Mesodermal cell (in vitro differentiated cells): Measurements from ENCODE around the gene NAT8L.

ENCODE experiments used
- H3K27ac ChIP-seq: 2 replicates; pipeline ENCODE4 v1.7.0; 2013; ENCODE audit warnings: mild to moderate bottlenecking, low read depth, low read length, moderate library complexity; ENCODE audit not compliant: severe bottlenecking
- H3K36me3 ChIP-seq: 2 replicates; pipeline ENCODE4 v1.7.1; 2013; ENCODE audit warnings: mild to moderate bottlenecking, low read length, moderate library complexity; ENCODE audit not compliant: control insufficient read depth, insufficient read depth
- H3K4me1 ChIP-seq: one replicate; pipeline ENCODE4 v1.7.1; 2013; ENCODE audit warnings: mild to moderate bottlenecking, low read length; ENCODE audit not compliant: insufficient read depth, control insufficient read depth, poor library complexity, severe bottlenecking
- H3K4me3 ChIP-seq: 2 replicates; pipeline ENCODE4 v1.7.0; 2013; ENCODE audit warnings: low read length, control low read depth, mild to moderate bottlenecking; ENCODE audit not compliant: insufficient read depth, poor library complexity, severe bottlenecking; ENCODE audit errors: extremely low read depth
- H3K9me3 ChIP-seq: 2 replicates; pipeline ENCODE4 v1.7.1; 2013; ENCODE audit warnings: mild to moderate bottlenecking, low read length, moderate library complexity; ENCODE audit not compliant: control insufficient read depth
- WGBS, 2 experiments: methylation state at CpG; one replicate each; pipeline ENCODE4 v1.1.5; 2013; ENCODE audit warnings: missing lambda C conversion rate in 2 of 2; ENCODE audit not compliant: insufficient coverage in 2 of 2; 5-methylcytosine and 5-hydroxymethylcytosine counted together

Gene NAT8L

DNA sequence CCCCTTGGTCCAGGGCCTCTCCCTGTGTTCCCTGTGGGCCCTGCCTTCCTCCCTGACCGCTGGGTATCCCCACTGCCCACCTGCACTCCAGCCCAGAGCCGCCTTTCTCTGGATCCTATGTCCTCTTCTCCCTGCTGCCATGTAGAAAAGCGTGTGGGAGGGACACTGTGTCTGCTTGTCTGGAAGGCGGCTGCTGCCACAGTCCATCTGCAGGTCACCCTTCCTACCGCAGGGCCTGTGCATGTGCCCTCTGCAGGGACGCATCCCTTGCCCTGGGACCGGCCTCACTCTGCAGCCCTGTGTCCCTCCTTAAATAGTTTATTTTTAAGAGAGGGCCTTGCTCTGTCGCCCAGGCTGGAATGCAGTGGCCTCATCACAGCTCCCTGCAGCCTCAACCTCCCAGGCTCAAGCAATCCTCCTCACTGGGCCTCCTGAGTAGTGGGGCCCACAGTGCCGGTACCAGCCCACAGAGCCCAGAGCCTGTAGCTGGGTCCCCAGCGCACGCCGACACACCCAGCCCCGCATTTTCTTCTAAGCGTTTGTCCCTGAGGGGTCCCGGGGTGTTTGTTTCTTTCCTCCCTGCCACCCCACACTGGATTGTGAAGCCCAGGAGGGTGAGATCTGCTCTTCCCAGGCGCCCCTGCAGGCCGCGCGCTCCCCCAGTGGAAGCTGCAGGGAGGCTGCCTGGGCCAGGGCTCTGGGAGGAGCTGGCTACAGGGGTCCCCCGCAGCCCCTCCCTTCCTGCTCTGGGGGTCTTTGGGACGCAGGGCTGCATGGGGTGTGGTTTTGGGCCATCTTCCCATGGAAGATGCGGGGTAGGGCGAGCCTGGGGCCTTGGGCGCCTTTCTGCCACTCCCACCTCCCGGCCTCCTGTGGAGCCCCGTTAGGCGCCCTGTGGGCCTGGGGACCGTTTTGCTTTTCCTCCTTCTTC lies 12.8 kb upstream of the NAT8L start:
- Histone ChIP-seq H3K4me3 (no peak overlapping the region), H3K9me3 (peaks cover 5% of the 10 kb centered on the region), H3K4me1 (no peaks in the 10 kb centered on the region), H3K27ac (no peak overlapping the region), H3K36me3 (peaks cover 11% of the 10 kb centered on the region)
- 81 to 90% methylated on average over 23 of the region's 28 CpGs for WGBS, 2 experiments

GRCh38 chr4:2047031-2047660 lies 12.0 kb upstream of the NAT8L start:
- Histone ChIP-seq H3K4me1 (no peaks in the 10 kb centered on the region), H3K27ac (no peak overlapping the region), H3K4me3 (no peak overlapping the region), H3K9me3 (peaks cover 5% of the 10 kb centered on the region), H3K36me3 (peaks cover 11% of the 10 kb centered on the region)
- 92 to 95% methylated on average over 48 to 57 of the region's 57 CpGs for WGBS, 2 experiments

DNA sequence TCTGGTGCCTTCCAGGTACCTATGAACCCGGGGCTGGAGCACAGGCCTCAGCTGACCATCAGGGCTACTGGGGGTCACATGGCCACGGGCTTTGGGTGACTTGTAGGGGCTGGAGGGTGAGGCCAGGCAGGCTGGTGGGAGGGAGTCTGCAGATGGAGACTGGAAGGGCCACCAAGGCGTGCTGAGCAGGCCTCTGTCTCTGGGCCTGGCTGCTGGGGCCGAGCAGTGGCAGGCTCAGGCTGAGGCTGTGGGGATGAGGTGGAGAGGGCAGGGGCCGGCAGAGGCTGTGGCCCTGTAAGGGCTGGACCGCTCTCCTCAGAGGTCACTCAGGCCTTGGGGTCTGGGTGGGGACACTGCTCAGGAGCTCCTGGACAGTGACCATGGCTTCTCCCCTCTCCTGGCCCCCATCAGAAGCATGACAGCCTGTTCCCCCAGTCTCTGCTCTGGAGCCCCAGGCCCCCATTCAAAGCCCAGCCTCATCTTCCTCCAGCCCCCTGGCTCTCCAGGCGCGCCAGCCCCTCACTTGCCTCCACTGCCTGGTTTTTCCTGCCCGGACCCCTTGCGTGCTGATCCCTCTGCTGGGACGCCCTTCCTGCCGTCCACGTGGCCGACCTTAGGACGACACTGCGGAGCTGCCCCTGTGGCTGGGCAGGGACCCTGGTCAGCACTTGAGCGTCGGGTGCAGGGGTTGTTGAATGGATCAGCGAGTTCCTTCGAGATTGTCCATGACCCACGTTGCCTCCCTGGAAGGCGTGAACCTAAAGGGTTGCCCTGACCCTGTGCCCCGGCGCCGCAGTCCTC lies 11.1 kb upstream of the NAT8L start:
- Histone ChIP-seq H3K36me3 (peaks cover 11% of the 10 kb centered on the region), H3K27ac (no peak overlapping the region), H3K4me3 (no peak overlapping the region), H3K9me3 (peaks cover 5% of the 10 kb centered on the region), H3K4me1 (no peaks in the 10 kb centered on the region)
- WGBS, 2 experiments = 93 to 94% methylated on average over 23 to 25 of the region's 25 CpGs

GRCh38 chr4:2048831-2049230 lies 10.3 kb upstream of the NAT8L start:
- H3K4me1 ChIP-seq = no peaks in the 10 kb centered on the region
- no peak overlapping the region for H3K27ac ChIP-seq
- peaks cover 9% of the 10 kb centered on the region for H3K36me3 ChIP-seq
- H3K9me3 ChIP-seq = peaks cover 5% of the 10 kb centered on the region
- whole genome bisulfite sequencing, 2 experiments = 87 to 89% methylated on average over 8 of the region's 8 CpGs
- no peak overlapping the region for H3K4me3 ChIP-seq

- Histone ChIP-seq H3K27ac (no peak overlapping the region), H3K4me1 (no peaks in the 10 kb centered on the region), H3K36me3 (peaks cover 5% of the 10 kb centered on the region), H3K9me3 (peaks cover 3% of the 10 kb centered on the region), H3K4me3 (no peak overlapping the region)
- whole genome bisulfite sequencing, 2 experiments = 95 to 96% methylated on average over 6 of the region's 7 CpGs
Measured at GRCh38 chr4:2049381-2049780, 9.7 kb upstream of the NAT8L start.

- H3K4me1 ChIP-seq = no peaks in the 10 kb centered on the region
- H3K9me3 ChIP-seq = no peaks in the 10 kb centered on the region
- 85 to 94% methylated on average over 7 of the region's 7 CpGs for WGBS, 2 experiments
Measured at GRCh38 chr4:2049811-2050210, 9.3 kb upstream of the NAT8L start.

GRCh38 chr4:2051086-2051485 lies 8.0 kb upstream of the NAT8L start:
- 78 to 85% methylated on average over 9 to 10 of the region's 10 CpGs for WGBS, 2 experiments
- no peak overlapping the region for H3K4me3 ChIP-seq
- no peak overlapping the region for H3K27ac ChIP-seq
- no peaks in the 10 kb centered on the region for H3K9me3 ChIP-seq
- no peaks in the 10 kb centered on the region for H3K4me1 ChIP-seq
- no peaks in the 10 kb centered on the region for H3K36me3 ChIP-seq

More at GRCh38 chr4:2049811-2050210, 9.3 kb upstream of the NAT8L start:
- H3K4me3 ChIP-seq = no peak overlapping the region
- H3K36me3 ChIP-seq = peaks cover under 1% of the 10 kb centered on the region
- H3K27ac ChIP-seq = no peak overlapping the region

GRCh38 chr4:2054217-2054616 lies 4.9 kb upstream of the NAT8L start:
- H3K27ac ChIP-seq = no peak overlapping the region
- no peaks in the 10 kb centered on the region for H3K4me1 ChIP-seq
- no peaks in the 10 kb centered on the region for H3K9me3 ChIP-seq
- H3K4me3 ChIP-seq = no peak overlapping the region
- no peaks in the 10 kb centered on the region for H3K36me3 ChIP-seq
- WGBS, 2 experiments = 81 to 100% methylated on average over 2 to 4 of the region's 6 CpGs

GRCh38 chr4:2057382-2058065 lies 1.6 kb upstream of the NAT8L start:
- WGBS, 2 experiments = 76 to 78% methylated on average over 15 to 25 of the region's 26 CpGs
- peaks cover 5% of the 10 kb centered on the region for H3K4me1 ChIP-seq
- no peak overlapping the region for H3K27ac ChIP-seq
- no peaks in the 10 kb centered on the region for H3K36me3 ChIP-seq
- no peaks in the 10 kb centered on the region for H3K9me3 ChIP-seq
- no peak overlapping the region for H3K4me3 ChIP-seq
